GM23338 (cell line): ENCODE data around the gene CLSTN2. TPM values are rescaled to one million over a fixed set of nuclear protein-coding genes. Genes with fewer than 3 reads are reported as not detected.

ENCODE experiments used
- ATAC-seq: fragments of 200-7000 bp; cut with Tn5 transposase; 3 replicates; pipeline ENCODE4 v1.9.1; 2020
- DNase-seq: peaks from one replicate; pipeline ENCODE4 v3.0.0-alpha.2; 2015; ENCODE audit warnings: low spot score
- H2AFZ ChIP-seq: fragments of 200-600 bp; sonication (generic); 2 replicates; pipeline ENCODE4 v1.8.0; 2016; ENCODE audit warnings: antibody characterized with exemption, mild to moderate bottlenecking, moderate library complexity
- H3F3A ChIP-seq: fragments of 200-600 bp; sonication (generic); replicated peaks from 2 replicates; pipeline ENCODE4 v1.8.0; 2017; ENCODE audit warnings: antibody characterized with exemption, mixed run types, low read depth
- H3K27ac ChIP-seq: fragments of 200-600 bp; sonication (generic); 2 replicates; pipeline ENCODE4 v1.6.1; 2016; ENCODE audit warnings: low read depth
- H3K27me3 ChIP-seq: fragments of 200-600 bp; sonication (generic); 2 replicates; pipeline ENCODE4 v1.8.0; 2016; ENCODE audit warnings: mild to moderate bottlenecking, mixed run types, moderate library complexity; ENCODE audit not compliant: insufficient read depth
- H3K36me3 ChIP-seq: fragments of 200-600 bp; sonication (generic); 2 replicates; pipeline ENCODE4 v1.8.0; 2016; ENCODE audit warnings: mild to moderate bottlenecking; ENCODE audit not compliant: insufficient read depth
- H3K4me1 ChIP-seq: fragments of 200-600 bp; sonication (generic); 2 replicates; pipeline ENCODE4 v1.8.0; 2016; ENCODE audit warnings: mild to moderate bottlenecking, moderate library complexity; ENCODE audit not compliant: insufficient read depth
- H3K4me2 ChIP-seq: fragments of 200-600 bp; sonication (generic); 2 replicates; pipeline ENCODE4 v1.7.1; 2017; ENCODE audit warnings: mixed run types
- H3K4me3 ChIP-seq: fragments of 200-600 bp; sonication (generic); 2 replicates; pipeline ENCODE4 v1.6.1; 2016; ENCODE audit warnings: mixed run types
- H3K79me2 ChIP-seq: fragments of 200-600 bp; sonication (generic); replicated peaks from 2 replicates; pipeline ENCODE4 v1.8.0; 2017; ENCODE audit warnings: mild to moderate bottlenecking; ENCODE audit not compliant: insufficient read depth
- H3K9me2 ChIP-seq: fragments of 200-600 bp; sonication (generic); 2 replicates; pipeline ENCODE4 v1.8.0; 2017; ENCODE audit not compliant: insufficient read depth
- H4K20me1 ChIP-seq: fragments of 200-600 bp; sonication (generic); replicated peaks from 2 replicates; pipeline ENCODE4 v1.8.0; 2017; ENCODE audit warnings: mild to moderate bottlenecking; ENCODE audit not compliant: insufficient read depth
- H3K27ac Mint-ChIP-seq: 2 replicates; pipeline ENCODE4 v1.8.0; 2020; ENCODE audit warnings: inconsistent platforms, mild to moderate bottlenecking, moderate library complexity, mixed read lengths
- H3K27me3 Mint-ChIP-seq: 3 replicates; pipeline ENCODE4 v1.8.0; 2022; ENCODE audit warnings: low read depth, mild to moderate bottlenecking, moderate library complexity, mixed read lengths, inconsistent platforms; ENCODE audit not compliant: insufficient read depth, poor library complexity
- H3K36me3 Mint-ChIP-seq: 3 replicates; pipeline ENCODE4 v1.8.0; 2021; ENCODE audit warnings: low read depth, mild to moderate bottlenecking, inconsistent platforms, moderate library complexity, mixed read lengths
- H3K4me1 Mint-ChIP-seq: 3 replicates; pipeline ENCODE4 v1.8.0; 2020; ENCODE audit warnings: mild to moderate bottlenecking, inconsistent platforms, mixed read lengths
- H3K4me3 Mint-ChIP-seq: 3 replicates; pipeline ENCODE4 v1.8.0; 2021; ENCODE audit warnings: moderate library complexity, mild to moderate bottlenecking, inconsistent platforms, mixed read lengths
- H3K9me3 Mint-ChIP-seq: 3 replicates; pipeline ENCODE4 v1.8.0; 2020; ENCODE audit warnings: moderate library complexity, mild to moderate bottlenecking, inconsistent platforms, mixed read lengths
- CTCF ChIP-seq, 2 experiments: fragments of 200-600 bp in 1 of 2; sonication (generic) in 1 of 2; conservative IDR thresholded peaks; 2 replicates each; pipeline versions ENCODE4 v1.5.1 to v1.6.1; 2016 to 2017; ENCODE audit warnings: antibody characterized with exemption in 2 of 2, low read depth in 2 of 2, mild to moderate bottlenecking in 2 of 2, moderate library complexity in 1 of 2
- EZH2 ChIP-seq: fragments of 200-600 bp; sonication (generic); IDR thresholded peaks from one replicate; pipeline ENCODE4 v1.8.0; 2017; ENCODE audit warnings: antibody characterized with exemption, mild to moderate bottlenecking, low read depth; ENCODE audit not compliant: unreplicated experiment
- JUNB ChIP-seq: IDR thresholded peaks from one replicate; pipeline ENCODE4 v1.6.1; 2016; ENCODE audit warnings: antibody characterized with exemption; ENCODE audit not compliant: unreplicated experiment
- NANOG ChIP-seq: IDR thresholded peaks from 2 replicates; pipeline ENCODE4 v1.6.1; 2016; ENCODE audit warnings: antibody characterized with exemption, borderline replicate concordance
- POLR2AphosphoS5 ChIP-seq: IDR thresholded peaks from 2 replicates; pipeline ENCODE4 v1.6.1; 2016; ENCODE audit warnings: antibody characterized with exemption, low read depth
- ZNF114 ChIP-seq: fragments of 250-450 bp; sonication (Bioruptor Pico); IDR thresholded peaks from 2 replicates; pipeline ENCODE4 v1.5.0; 2020; ENCODE audit warnings: mild to moderate bottlenecking, moderate library complexity
- ZNF331 ChIP-seq: fragments of 250-450 bp; sonication (Bioruptor Pico); IDR thresholded peaks from 2 replicates; pipeline ENCODE4 v1.5.0; 2020; ENCODE audit warnings: low read depth, mild to moderate bottlenecking, moderate library complexity
- polyA plus RNA-seq: library from polyadenylated mRNA; unstranded; fragments of >200 nt; fragmentation: Nextera tagmentation; extraction: Ambion mirVana; gene quantifications from 2 replicates; pipeline ENCODE4 v1.2.1, GENCODE V29; 2016
- total RNA-seq: library from RNA; depleted of rRNA; stranded (reverse); fragments of >200 nt; shearing (Covaris generic); gene quantifications from 2 replicates; pipeline ENCODE4 v1.2.3, GENCODE V29; 2014
- TF ChIP-seq, protein P1 (sequence below): IDR thresholded peaks from 2 replicates; pipeline ENCODE4 v1.6.1; 2016; ENCODE audit warnings: antibody characterized with exemption
- TF ChIP-seq, protein P2 (sequence below): IDR thresholded peaks from one replicate; pipeline ENCODE4 v1.6.1; 2018; ENCODE audit warnings: antibody characterized with exemption; ENCODE audit not compliant: unreplicated experiment
- TF ChIP-seq, protein P3 (sequence below): fragments of 250-450 bp; sonication (Bioruptor Pico); IDR thresholded peaks from 2 replicates; pipeline ENCODE4 v1.5.0; 2020; ENCODE audit warnings: mild to moderate bottlenecking, moderate library complexity

CLSTN2 gene
- total and polyA plus RNA-seq, 2 experiments from 2014 or later, result 0.11 to 0.83 TPM

DNA sequence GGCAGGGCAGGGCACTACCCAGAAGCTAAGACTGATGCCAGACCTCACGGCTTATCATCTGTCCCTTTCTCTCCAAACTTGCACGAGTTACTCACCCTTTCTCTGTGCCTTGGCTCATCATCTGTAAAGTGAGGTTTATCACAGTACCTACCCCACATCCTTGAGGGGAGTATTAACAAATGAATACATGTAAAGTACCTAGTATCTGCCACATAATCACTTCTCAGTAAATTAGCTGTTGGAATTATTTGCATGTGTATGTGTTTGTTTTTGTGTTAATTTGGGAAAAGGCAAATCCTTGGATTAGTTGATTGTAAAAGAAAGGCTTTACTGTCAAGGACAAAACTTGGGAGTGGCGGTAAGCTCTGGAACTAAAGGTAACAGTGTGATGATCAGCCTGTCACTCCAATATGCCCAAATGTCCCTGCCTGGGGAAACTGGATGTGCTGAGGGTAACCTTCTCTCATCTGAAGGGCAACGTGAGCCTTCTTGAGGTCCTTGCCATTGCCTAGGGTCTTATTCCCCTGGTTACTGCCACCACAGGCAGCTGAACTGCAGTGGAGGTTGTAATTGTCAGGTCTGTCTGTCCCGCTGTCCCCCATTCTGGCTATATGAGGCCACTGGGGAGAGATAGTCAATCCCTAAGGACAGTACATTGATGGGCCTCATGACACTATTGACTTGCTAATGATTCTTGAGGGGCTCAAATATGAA lies 269.4 kb downstream of the CLSTN2 start:
- H3K4me1 Mint-ChIP-seq, result peaks cover 64% of the 10 kb centered on the region
- H3K9me2 ChIP-seq, result peaks cover 14% of the 10 kb centered on the region; the same call in 1 of the 2 replicates
- TF ChIP-seq, protein P1, sequence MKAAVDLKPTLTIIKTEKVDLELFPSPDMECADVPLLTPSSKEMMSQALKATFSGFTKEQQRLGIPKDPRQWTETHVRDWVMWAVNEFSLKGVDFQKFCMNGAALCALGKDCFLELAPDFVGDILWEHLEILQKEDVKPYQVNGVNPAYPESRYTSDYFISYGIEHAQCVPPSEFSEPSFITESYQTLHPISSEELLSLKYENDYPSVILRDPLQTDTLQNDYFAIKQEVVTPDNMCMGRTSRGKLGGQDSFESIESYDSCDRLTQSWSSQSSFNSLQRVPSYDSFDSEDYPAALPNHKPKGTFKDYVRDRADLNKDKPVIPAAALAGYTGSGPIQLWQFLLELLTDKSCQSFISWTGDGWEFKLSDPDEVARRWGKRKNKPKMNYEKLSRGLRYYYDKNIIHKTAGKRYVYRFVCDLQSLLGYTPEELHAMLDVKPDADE, result no peak
- TF ChIP-seq POLR2AphosphoS5 (no peak), JUNB (no peak), ZNF331 (CRISPR knock-in tag) (no peak), CTCF (conservative IDR thresholded peaks at IDR 0.05; ENCODE audit: low read depth in 2 of 2) (no peak), EZH2 (no peak), NANOG (peak; percentile 98), ZNF114 (CRISPR knock-in tag) (peak; percentile 61; the same call in 1 of the 2 replicates)
- TF ChIP-seq, protein P2, sequence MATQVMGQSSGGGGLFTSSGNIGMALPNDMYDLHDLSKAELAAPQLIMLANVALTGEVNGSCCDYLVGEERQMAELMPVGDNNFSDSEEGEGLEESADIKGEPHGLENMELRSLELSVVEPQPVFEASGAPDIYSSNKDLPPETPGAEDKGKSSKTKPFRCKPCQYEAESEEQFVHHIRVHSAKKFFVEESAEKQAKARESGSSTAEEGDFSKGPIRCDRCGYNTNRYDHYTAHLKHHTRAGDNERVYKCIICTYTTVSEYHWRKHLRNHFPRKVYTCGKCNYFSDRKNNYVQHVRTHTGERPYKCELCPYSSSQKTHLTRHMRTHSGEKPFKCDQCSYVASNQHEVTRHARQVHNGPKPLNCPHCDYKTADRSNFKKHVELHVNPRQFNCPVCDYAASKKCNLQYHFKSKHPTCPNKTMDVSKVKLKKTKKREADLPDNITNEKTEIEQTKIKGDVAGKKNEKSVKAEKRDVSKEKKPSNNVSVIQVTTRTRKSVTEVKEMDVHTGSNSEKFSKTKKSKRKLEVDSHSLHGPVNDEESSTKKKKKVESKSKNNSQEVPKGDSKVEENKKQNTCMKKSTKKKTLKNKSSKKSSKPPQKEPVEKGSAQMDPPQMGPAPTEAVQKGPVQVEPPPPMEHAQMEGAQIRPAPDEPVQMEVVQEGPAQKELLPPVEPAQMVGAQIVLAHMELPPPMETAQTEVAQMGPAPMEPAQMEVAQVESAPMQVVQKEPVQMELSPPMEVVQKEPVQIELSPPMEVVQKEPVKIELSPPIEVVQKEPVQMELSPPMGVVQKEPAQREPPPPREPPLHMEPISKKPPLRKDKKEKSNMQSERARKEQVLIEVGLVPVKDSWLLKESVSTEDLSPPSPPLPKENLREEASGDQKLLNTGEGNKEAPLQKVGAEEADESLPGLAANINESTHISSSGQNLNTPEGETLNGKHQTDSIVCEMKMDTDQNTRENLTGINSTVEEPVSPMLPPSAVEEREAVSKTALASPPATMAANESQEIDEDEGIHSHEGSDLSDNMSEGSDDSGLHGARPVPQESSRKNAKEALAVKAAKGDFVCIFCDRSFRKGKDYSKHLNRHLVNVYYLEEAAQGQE, result peak; percentile 7
- TF ChIP-seq, protein P3, sequence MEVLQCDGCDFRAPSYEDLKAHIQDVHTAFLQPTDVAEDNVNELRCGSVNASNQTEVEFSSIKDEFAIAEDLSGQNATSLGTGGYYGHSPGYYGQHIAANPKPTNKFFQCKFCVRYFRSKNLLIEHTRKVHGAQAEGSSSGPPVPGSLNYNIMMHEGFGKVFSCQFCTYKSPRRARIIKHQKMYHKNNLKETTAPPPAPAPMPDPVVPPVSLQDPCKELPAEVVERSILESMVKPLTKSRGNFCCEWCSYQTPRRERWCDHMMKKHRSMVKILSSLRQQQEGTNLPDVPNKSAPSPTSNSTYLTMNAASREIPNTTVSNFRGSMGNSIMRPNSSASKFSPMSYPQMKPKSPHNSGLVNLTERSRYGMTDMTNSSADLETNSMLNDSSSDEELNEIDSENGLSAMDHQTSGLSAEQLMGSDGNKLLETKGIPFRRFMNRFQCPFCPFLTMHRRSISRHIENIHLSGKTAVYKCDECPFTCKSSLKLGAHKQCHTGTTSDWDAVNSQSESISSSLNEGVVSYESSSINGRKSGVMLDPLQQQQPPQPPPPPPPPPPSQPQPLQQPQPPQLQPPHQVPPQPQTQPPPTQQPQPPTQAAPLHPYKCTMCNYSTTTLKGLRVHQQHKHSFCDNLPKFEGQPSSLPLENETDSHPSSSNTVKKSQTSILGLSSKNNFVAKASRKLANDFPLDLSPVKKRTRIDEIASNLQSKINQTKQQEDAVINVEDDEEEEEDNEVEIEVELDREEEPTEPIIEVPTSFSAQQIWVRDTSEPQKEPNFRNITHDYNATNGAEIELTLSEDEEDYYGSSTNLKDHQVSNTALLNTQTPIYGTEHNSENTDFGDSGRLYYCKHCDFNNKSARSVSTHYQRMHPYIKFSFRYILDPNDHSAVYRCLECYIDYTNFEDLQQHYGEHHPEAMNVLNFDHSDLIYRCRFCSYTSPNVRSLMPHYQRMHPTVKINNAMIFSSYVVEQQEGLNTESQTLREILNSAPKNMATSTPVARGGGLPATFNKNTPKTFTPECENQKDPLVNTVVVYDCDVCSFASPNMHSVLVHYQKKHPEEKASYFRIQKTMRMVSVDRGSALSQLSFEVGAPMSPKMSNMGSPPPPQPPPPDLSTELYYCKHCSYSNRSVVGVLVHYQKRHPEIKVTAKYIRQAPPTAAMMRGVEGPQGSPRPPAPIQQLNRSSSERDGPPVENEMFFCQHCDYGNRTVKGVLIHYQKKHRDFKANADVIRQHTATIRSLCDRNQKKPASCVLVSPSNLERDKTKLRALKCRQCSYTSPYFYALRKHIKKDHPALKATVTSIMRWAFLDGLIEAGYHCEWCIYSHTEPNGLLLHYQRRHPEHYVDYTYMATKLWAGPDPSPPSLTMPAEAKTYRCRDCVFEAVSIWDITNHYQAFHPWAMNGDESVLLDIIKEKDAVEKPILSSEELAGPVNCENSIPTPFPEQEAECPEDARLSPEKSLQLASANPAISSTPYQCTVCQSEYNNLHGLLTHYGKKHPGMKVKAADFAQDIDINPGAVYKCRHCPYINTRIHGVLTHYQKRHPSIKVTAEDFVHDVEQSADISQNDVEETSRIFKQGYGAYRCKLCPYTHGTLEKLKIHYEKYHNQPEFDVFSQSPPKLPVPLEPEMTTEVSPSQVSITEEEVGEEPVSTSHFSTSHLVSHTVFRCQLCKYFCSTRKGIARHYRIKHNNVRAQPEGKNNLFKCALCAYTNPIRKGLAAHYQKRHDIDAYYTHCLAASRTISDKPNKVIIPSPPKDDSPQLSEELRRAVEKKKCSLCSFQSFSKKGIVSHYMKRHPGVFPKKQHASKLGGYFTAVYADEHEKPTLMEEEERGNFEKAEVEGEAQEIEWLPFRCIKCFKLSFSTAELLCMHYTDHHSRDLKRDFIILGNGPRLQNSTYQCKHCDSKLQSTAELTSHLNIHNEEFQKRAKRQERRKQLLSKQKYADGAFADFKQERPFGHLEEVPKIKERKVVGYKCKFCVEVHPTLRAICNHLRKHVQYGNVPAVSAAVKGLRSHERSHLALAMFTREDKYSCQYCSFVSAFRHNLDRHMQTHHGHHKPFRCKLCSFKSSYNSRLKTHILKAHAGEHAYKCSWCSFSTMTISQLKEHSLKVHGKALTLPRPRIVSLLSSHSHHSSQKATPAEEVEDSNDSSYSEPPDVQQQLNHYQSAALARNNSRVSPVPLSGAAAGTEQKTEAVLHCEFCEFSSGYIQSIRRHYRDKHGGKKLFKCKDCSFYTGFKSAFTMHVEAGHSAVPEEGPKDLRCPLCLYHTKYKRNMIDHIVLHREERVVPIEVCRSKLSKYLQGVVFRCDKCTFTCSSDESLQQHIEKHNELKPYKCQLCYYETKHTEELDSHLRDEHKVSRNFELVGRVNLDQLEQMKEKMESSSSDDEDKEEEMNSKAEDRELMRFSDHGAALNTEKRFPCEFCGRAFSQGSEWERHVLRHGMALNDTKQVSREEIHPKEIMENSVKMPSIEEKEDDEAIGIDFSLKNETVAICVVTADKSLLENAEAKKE (CRISPR knock-in tag), result peak; percentile 93
- H3K27ac ChIP-seq, result peak overlapping the region; percentile 82
- H3K27me3 ChIP-seq, result no peaks in the 10 kb centered on the region
- peak overlapping the region; percentile 25 for H3K4me3 ChIP-seq
- no peak overlapping the region for H2AFZ ChIP-seq
- peaks cover 7% of the 10 kb centered on the region for H3K27me3 Mint-ChIP-seq
- H3K4me2 ChIP-seq, result peak overlapping the region; percentile 53
- DNase-seq (peak; percentile 26), ATAC-seq (peak; percentile 77)
- H3F3A ChIP-seq, result 0 out of 2 replicates have a peak, but pooled peaks cover 9% of the 10 kb centered on the region
- no peaks in the 10 kb centered on the region; the same call in 2 of the 3 replicates for H3K36me3 Mint-ChIP-seq
- H3K4me3 Mint-ChIP-seq, result peak overlapping the region; percentile 15
- no peaks in the 10 kb centered on the region for H3K36me3 ChIP-seq
- H4K20me1 ChIP-seq, result no peaks in the 10 kb centered on the region
- 0 out of 3 replicates have a peak, but pooled peaks cover 3% of the 10 kb centered on the region for H3K9me3 Mint-ChIP-seq
- no peaks in the 10 kb centered on the region for H3K79me2 ChIP-seq
- H3K27ac Mint-ChIP-seq, result 0 out of 2 replicates have a peak overlapping the region, but pooled peaks have one; percentile 41
- H3K4me1 ChIP-seq, result peaks cover 53% of the 10 kb centered on the region
